ENCODE measurements around the gene CELA2A. TPM values are rescaled to one million over a fixed set of nuclear protein-coding genes. Genes with fewer than 3 reads are reported as not detected.

Gene CELA2A
- total RNA-seq, 2 experiments from 2014 or later: not detected

- ChIA-PET CTCF (ENCODE audit: unreplicated experiment) (no interaction called here), POLR2A (no interaction called here)
- H3K4me2 ChIP-seq (ENCODE audit: low read length): no peak overlapping the region
- intact Hi-C loops (cut with micrococcal nuclease; ENCODE audit: unreplicated experiment): no loop called here
- no peaks in the 10 kb centered on the region for H3K9me2 ChIP-seq (ENCODE audit: insufficient read depth, low read length)
- no peaks in the 10 kb centered on the region for H3K4me1 ChIP-seq (ENCODE audit: insufficient read depth, low read length, poor library complexity, severe bottlenecking)
- H3K79me2 ChIP-seq (ENCODE audit: insufficient read depth, low read depth, low read length): no peaks in the 10 kb centered on the region
- H3K27ac ChIP-seq (ENCODE audit: low read depth, low read length, poor library complexity, severe bottlenecking): no peak overlapping the region
- H3K36me3 ChIP-seq (ENCODE audit: insufficient read depth, low read length): no peaks in the 10 kb centered on the region
- no peaks in the 10 kb centered on the region for H3K9me3 ChIP-seq (ENCODE audit: low read length)
- H4K20me1 ChIP-seq (ENCODE audit: insufficient read depth, low read length): no peaks in the 10 kb centered on the region
- no peak for DNase-seq (ENCODE audit: low spot score)
- TF ChIP-seq EZH2phosphoT487 (IDR thresholded peaks at IDR 0.05; ENCODE audit: borderline replicate concordance, low read depth, low read length): no peak
- no peak for TF ChIP-seq CTCF (conservative IDR thresholded peaks at IDR 0.05; ENCODE audit: low read length)
- H2AFZ ChIP-seq (ENCODE audit: low read length): no peak overlapping the region
- no peak overlapping the region for H3K4me3 ChIP-seq (ENCODE audit: low read depth, low read length, poor library complexity, severe bottlenecking)
- BruUV-seq (replicated peaks): no TSS peak
Observed at GRCh38 chr1:15443281-15443680, 13.3 kb upstream of the CELA2A start.

GRCh38 chr1:15444468-15445389 lies 11.8 kb upstream of the CELA2A start:
- no peak for DNase-seq (ENCODE audit: low spot score)
- intact Hi-C loops (cut with micrococcal nuclease; ENCODE audit: unreplicated experiment): no loop called here
- no peaks in the 10 kb centered on the region for H3K4me1 ChIP-seq (ENCODE audit: insufficient read depth, low read length, poor library complexity, severe bottlenecking)
- POLR2A ChIA-PET: no interaction called here
- no peak overlapping the region for H3K4me3 ChIP-seq (ENCODE audit: low read depth, low read length, poor library complexity, severe bottlenecking)
- CTCF ChIA-PET (ENCODE audit: unreplicated experiment): no interaction called here
- H3K36me3 ChIP-seq (ENCODE audit: insufficient read depth, low read length): no peaks in the 10 kb centered on the region
- no peak overlapping the region for H2AFZ ChIP-seq (ENCODE audit: low read length)
- no peaks in the 10 kb centered on the region for H3K9me2 ChIP-seq (ENCODE audit: insufficient read depth, low read length)
- no peak overlapping the region for H3K27ac ChIP-seq (ENCODE audit: low read depth, low read length, poor library complexity, severe bottlenecking)
- no peaks in the 10 kb centered on the region for H3K79me2 ChIP-seq (ENCODE audit: insufficient read depth, low read depth, low read length)
- no peak overlapping the region for H3K4me2 ChIP-seq (ENCODE audit: low read length)
- no peaks in the 10 kb centered on the region for H4K20me1 ChIP-seq (ENCODE audit: insufficient read depth, low read length)
- H3K9me3 ChIP-seq (ENCODE audit: low read length): no peaks in the 10 kb centered on the region
- TF ChIP-seq EZH2phosphoT487 (IDR thresholded peaks at IDR 0.05; ENCODE audit: borderline replicate concordance, low read depth, low read length): no peak
- TF ChIP-seq CTCF (conservative IDR thresholded peaks at IDR 0.05; ENCODE audit: low read length): no peak
- no TSS peak for BruUV-seq (replicated peaks)
